GM12891 (cell line): ENCODE results near the gene ZNF275.
"Not testable (repeated sequence)": the region's sequence is repeated elsewhere in the genome, so short reads cannot be mapped to it uniquely, and the experiment has no call there.

Experiments used
- PAX5 ChIP-seq: IDR thresholded peaks from 2 replicates; pipeline ENCODE4 v1.6.1; 2011; ENCODE audit warnings: low read length, moderate library complexity, mild to moderate bottlenecking; ENCODE audit not compliant: insufficient read depth, severe bottlenecking
- POLR2A ChIP-seq: IDR thresholded peaks from 2 replicates; pipeline ENCODE4 v1.6.1; 2011; ENCODE audit warnings: low read depth, low read length, control low read depth
- POLR2AphosphoS5 ChIP-seq: IDR thresholded peaks from 2 replicates; pipeline ENCODE4 v1.6.1; 2011; ENCODE audit warnings: low read depth, low read length, control low read depth
- POU2F2 ChIP-seq: IDR thresholded peaks from 2 replicates; pipeline ENCODE4 v1.6.1; 2011; ENCODE audit warnings: low read depth, mild to moderate bottlenecking, control low read depth, low read length, moderate library complexity
- SPI1 ChIP-seq: IDR thresholded peaks from 2 replicates; pipeline ENCODE4 v1.6.1; 2011; ENCODE audit warnings: low read depth, low read length, control low read depth
- TAF1 ChIP-seq: IDR thresholded peaks from 2 replicates; pipeline ENCODE4 v1.6.1; 2011; ENCODE audit warnings: low read depth, low read length, control low read depth

- TF ChIP-seq POU2F2, POLR2A, POLR2AphosphoS5, TAF1, SPI1, PAX5: not testable (repeated sequence)
Observed at GRCh38 chrX:153293485-153294071, 40.4 kb upstream of the ZNF275 start.
